ENCODE results near the gene LMTK3. TPM values are rescaled to one million over a fixed set of nuclear protein-coding genes. Genes with fewer than 3 reads are reported as not detected.
A peak's percentile ranks its signal among the peaks of the same experiment; 100 is the strongest.

The LMTK3 gene
- total and polyA plus RNA-seq, 2 of the 4 experiments (the other 2 are of a cell fraction) = 0.18 to 0.87 TPM

DNA sequence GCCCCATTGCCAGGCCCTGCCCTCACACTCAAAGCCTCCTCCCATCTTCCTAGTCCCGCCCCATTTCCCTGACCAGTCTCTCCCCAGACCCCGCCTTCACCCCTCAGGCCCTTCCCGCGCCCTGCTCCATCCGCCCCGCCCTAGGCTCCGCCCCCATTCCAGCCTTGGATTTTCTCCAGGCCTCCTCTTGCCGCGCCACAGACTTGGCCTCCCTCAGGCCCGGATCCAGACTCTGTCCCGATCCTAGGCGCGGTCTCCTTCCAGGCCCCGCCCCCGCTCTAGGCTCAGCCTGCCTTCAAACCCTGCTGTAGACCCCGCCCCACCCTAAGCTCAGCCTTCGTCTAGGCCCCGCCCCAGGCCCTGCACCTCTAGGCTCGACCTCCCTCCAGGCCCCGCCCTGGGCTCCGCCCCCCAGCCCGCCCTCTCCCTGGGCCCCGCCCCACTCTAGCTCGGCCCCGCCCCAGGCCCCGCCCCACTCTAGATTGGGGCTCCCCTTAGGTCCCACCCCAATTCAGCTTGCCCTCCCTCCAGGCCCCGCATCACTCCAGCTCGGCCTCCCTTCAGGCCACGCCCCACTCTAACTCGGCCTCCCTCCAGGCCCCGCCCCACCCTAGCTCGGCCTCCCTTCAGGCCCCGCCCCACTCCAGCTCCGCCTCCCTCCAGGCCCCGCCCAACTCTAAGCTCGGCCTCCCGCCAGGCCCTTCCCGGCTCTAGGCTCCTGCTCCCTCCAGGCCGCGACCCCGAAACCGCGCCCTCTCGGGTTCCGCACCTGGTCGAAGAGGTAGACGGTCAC, 18.5 kb downstream of the LMTK3 start:
- intact Hi-C loops (cut with micrococcal nuclease) = no loop called here
- ATAC-seq (ENCODE audit: low read depth) (peak; percentile 84), DNase-seq (peak; percentile 94)
- Histone ChIP-seq H2BK120ac (ENCODE audit: low read depth, low read length) (no peak overlapping the region), H4K91ac (ENCODE audit: insufficient read depth, low read depth, low read length) (peak overlapping the region; percentile 81; the same call in 1 of the 2 replicates), H2BK15ac (ENCODE audit: low read depth, low read length) (no peak overlapping the region), H3K18ac (ENCODE audit: low read depth, low read length) (peak overlapping the region; percentile 79; the same call in 1 of the 2 replicates), H2BK5ac (ENCODE audit: low read depth, low read length, poor library complexity, severe bottlenecking) (peak overlapping the region; percentile 71), H3K56ac (ENCODE audit: extremely low read depth, insufficient read depth, low read length) (no peak overlapping the region), H4K20me1 (ENCODE audit: insufficient read depth, low read length) (no peaks in the 10 kb centered on the region), H3K27me3 (ENCODE audit: control insufficient read depth, insufficient read depth, low read length) (peaks cover 12% of the 10 kb centered on the region), H3K9ac (ENCODE audit: low read depth, low read length) (peak overlapping the region; percentile 97), H3K9me3 (ENCODE audit: control insufficient read depth, insufficient read depth, low read length) (no peaks in the 10 kb centered on the region), H4K5ac (ENCODE audit: low read depth, low read length) (peak overlapping the region; percentile 96), H3K23ac (ENCODE audit: low read depth, low read length) (0 out of 2 replicates have a peak overlapping the region, but pooled peaks have one; percentile 39), H3K4me3 (ENCODE audit: insufficient read depth, low read depth, low read length) (peak overlapping the region; percentile 87), H3K14ac (replicated peaks; ENCODE audit: low read depth, low read length) (peak overlapping the region; percentile 77), H2AFZ (replicated peaks; ENCODE audit: low read length, poor library complexity) (peak overlapping the region; percentile 98), H2AK9ac (replicated peaks; ENCODE audit: low read depth, low read length, poor library complexity) (peak overlapping the region; percentile 84), H3K4me1 (ENCODE audit: control insufficient read depth, insufficient read depth, low read length) (peaks cover 4% of the 10 kb centered on the region), H3K79me1 (ENCODE audit: low read depth in 1 of 2, low read length in 2 of 2) (peaks cover 0 to 12% of the 10 kb centered on the region in 2 experiments; a peak in 1 of 4 replicates), H2BK20ac (ENCODE audit: low read depth, low read length) (no peak overlapping the region), H2AK5ac (ENCODE audit: low read depth, low read length) (0 out of 2 replicates have a peak overlapping the region, but pooled peaks have one; percentile 80), H3K27ac (ENCODE audit: insufficient read depth, low read length) (peak overlapping the region; percentile 89), H3K36me3 (ENCODE audit: control insufficient read depth, insufficient read depth, low read length) (no peaks in the 10 kb centered on the region), H4K8ac (ENCODE audit: low read depth in 2 of 2, low read length in 2 of 2) (peak overlapping the region; percentile 79 to 92; a peak in 3 of 4 replicates), H3K9me1 (ENCODE audit: insufficient read depth, low read length) (peaks cover 8% of the 10 kb centered on the region), H3K4me2 (ENCODE audit: low read depth, low read length) (peak overlapping the region; percentile 95), H3K4ac (ENCODE audit: low read depth, low read length) (peak overlapping the region; percentile 73)
- POLR2A ChIA-PET (ENCODE audit: unreplicated experiment) = no interaction called here
- CTCF ChIA-PET = interaction anchor here (0.5 to 1.5 kb wide), 2 partner anchors 82 to 91 kb away, joined by 5 to 7 read pairs; no protein-coding TSS in a partner anchor
- 3% methylated on average over 18 of the region's 47 CpGs; no CpG with 5 or more reads in 1 of the 2 experiments for WGBS, 2 experiments (ENCODE audit: extremely low coverage in 2 of 2, insufficient read length in 1 of 2)
- TF ChIP-seq MAZ (IDR thresholded peaks at IDR 0.05; ENCODE audit: borderline replicate concordance, low read depth, low read length) = peak; percentile 87; the same call in 1 of the 2 replicates
- TF ChIP-seq, protein P1, sequence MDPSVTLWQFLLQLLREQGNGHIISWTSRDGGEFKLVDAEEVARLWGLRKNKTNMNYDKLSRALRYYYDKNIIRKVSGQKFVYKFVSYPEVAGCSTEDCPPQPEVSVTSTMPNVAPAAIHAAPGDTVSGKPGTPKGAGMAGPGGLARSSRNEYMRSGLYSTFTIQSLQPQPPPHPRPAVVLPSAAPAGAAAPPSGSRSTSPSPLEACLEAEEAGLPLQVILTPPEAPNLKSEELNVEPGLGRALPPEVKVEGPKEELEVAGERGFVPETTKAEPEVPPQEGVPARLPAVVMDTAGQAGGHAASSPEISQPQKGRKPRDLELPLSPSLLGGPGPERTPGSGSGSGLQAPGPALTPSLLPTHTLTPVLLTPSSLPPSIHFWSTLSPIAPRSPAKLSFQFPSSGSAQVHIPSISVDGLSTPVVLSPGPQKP (IDR thresholded peaks at IDR 0.05; ENCODE audit: borderline replicate concordance, low read depth, low read length) = no peak
- no TSS peak for BruUV-seq (replicated peaks)
- dilution Hi-C loops (cut with HindIII; ENCODE audit: low sequenced_read_pairs, unreplicated experiment) = no loop called here
- in situ Hi-C loops (cut with MboI; ENCODE audit: low sequenced_read_pairs) = no loop called here

Measured in IMR-90 (cell line).